K562 (cell line): ENCODE results near the gene HTR3E. TPM values are rescaled to one million over a fixed set of nuclear protein-coding genes. Genes with fewer than 3 reads are reported as not detected.

Experiments used
- ATAC-seq: fragments of 200-7000 bp; cut with Tn5 transposase; 3 replicates; pipeline ENCODE4 v1.9.1; 2020; ENCODE audit warnings: moderate library complexity
- BruUV-seq: library from RNA; stranded (reverse); fragments of 400-500 nt; replicated peaks from 2 replicates; lab custom pipeline; 2021; lab: Mats Ljungman, UMichigan
- CTCF ChIA-PET: fragments of 300-600 bp; formaldehyde crosslinking; extraction: SDS; loops from one replicate; lab custom pipeline; 2021; ENCODE audit warnings: low intra/inter-chr PET ratio; lab: Yijun Ruan, JAX
- POLR2A ChIA-PET: fragments of 300-600, 350-650 bp; sonication (Branson Sonifier 250); formaldehyde crosslinking; extraction: SDS; loops from one replicate; lab custom pipeline; 2021; ENCODE audit warnings: antibody characterized with exemption, inconsistent platforms; lab: Yijun Ruan, JAX
- DNase-seq, 4 experiments: peaks; one replicate each; pipeline versions ENCODE4 v3.0.0 to v3.0.0-alpha.2; 2011 to 2018; ENCODE audit warnings: low spot score in 3 of 4, mixed read lengths in 3 of 4; ENCODE audit errors: extremely low read depth in 1 of 4
- FAIRE-seq: peaks from 2 replicates; lab custom pipeline; 2011; peaks lifted over from hg19 to GRCh38; lab: Jason Lieb, UNC
- H2AFZ ChIP-seq: 2 replicates; pipeline ENCODE4 v1.6.0; 2011; ENCODE audit warnings: low read depth, low read length, control low read depth, inconsistent platforms
- H3K27ac ChIP-seq: fragments of 200-600 bp; 3 replicates; pipeline ENCODE4 v1.8.0; 2011; ENCODE audit warnings: low read depth, mild to moderate bottlenecking, control low read depth, inconsistent platforms, low read length, moderate library complexity, mixed read lengths; ENCODE audit errors: extremely low read depth
- H3K27me3 ChIP-seq, 2 experiments: fragments of 300-600 bp in 1 of 2; 2 replicates in 1 of 2; 3 replicates in 1 of 2; pipeline versions ENCODE4 v1.6.0 to v1.8.0; 2011; ENCODE audit warnings: inconsistent platforms in 2 of 2, low read length in 2 of 2, mild to moderate bottlenecking in 1 of 2, mixed read lengths in 1 of 2, moderate library complexity in 1 of 2; ENCODE audit not compliant: control insufficient read depth in 2 of 2, insufficient read depth in 2 of 2
- H3K36me3 ChIP-seq: fragments of 300-600 bp; 3 replicates; pipeline ENCODE4 v1.8.0; 2011; ENCODE audit warnings: mild to moderate bottlenecking, low read length, inconsistent platforms; ENCODE audit not compliant: control insufficient read depth, insufficient read depth
- H3K4me1 ChIP-seq, 2 experiments: fragments of 200-600 bp in 1 of 2; replicated peaks in 1 of 2; 2 replicates in 1 of 2; 3 replicates in 1 of 2; pipeline versions ENCODE4 v1.5.1 to v1.8.0; 2011; ENCODE audit warnings: inconsistent platforms in 2 of 2, low read length in 2 of 2, mild to moderate bottlenecking in 1 of 2, mixed read lengths in 1 of 2, moderate library complexity in 1 of 2; ENCODE audit not compliant: control insufficient read depth in 2 of 2, insufficient read depth in 2 of 2
- H3K4me2 ChIP-seq: 2 replicates; pipeline ENCODE4 v1.6.1; 2011; ENCODE audit warnings: low read length, control low read depth, inconsistent platforms, mixed read lengths; ENCODE audit not compliant: insufficient read depth
- H3K4me3 ChIP-seq: fragments of 200-600 bp; sonication (generic), shearing (Covaris generic); 2 replicates; pipeline ENCODE4 v1.5.1; 2016; ENCODE audit warnings: control low read depth, inconsistent platforms
- H3K79me2 ChIP-seq: fragments of 200-600 bp; 3 replicates; pipeline ENCODE4 v1.8.0; 2011; ENCODE audit warnings: low read length, inconsistent platforms; ENCODE audit not compliant: control insufficient read depth, insufficient read depth
- H3K9ac ChIP-seq, 2 experiments: 2 replicates each; pipeline versions ENCODE4 v1.6.0 to v1.6.1; 2011; ENCODE audit warnings: low read depth in 2 of 2, low read length in 2 of 2, control low read depth in 1 of 2, inconsistent platforms in 1 of 2, mild to moderate bottlenecking in 1 of 2, mixed read lengths in 1 of 2; ENCODE audit not compliant: insufficient read depth in 1 of 2
- H3K9me1 ChIP-seq: one replicate; pipeline ENCODE4 v1.6.0; 2011; ENCODE audit warnings: inconsistent platforms, mild to moderate bottlenecking, low read length, moderate library complexity; ENCODE audit not compliant: control insufficient read depth, insufficient read depth
- H3K9me3 ChIP-seq: replicated peaks from 2 replicates; pipeline ENCODE4 v1.5.1; 2011; ENCODE audit warnings: low read depth, low read length, inconsistent platforms; ENCODE audit not compliant: control insufficient read depth, insufficient read depth
- H4K20me1 ChIP-seq: replicated peaks from 2 replicates; pipeline ENCODE4 v1.6.1; 2011; ENCODE audit warnings: low read length, inconsistent platforms, mixed read lengths; ENCODE audit not compliant: control insufficient read depth, insufficient read depth
- CREB3 ChIP-seq: fragments of 450-650 bp; conservative IDR thresholded peaks from 2 replicates; pipeline ENCODE4 v1.6.1; 2016; ENCODE audit warnings: missing genetic modification characterization, low read depth, mild to moderate bottlenecking, missing compliant biosample characterization, moderate library complexity
- FOSL1 ChIP-seq: fragments of 200-800 bp; sonication (Bioruptor generic); conservative IDR thresholded peaks from 2 replicates; pipeline ENCODE4 v1.6.1; 2016; ENCODE audit warnings: missing genetic modification characterization, missing compliant biosample characterization
- IRF2 ChIP-seq: sonication (generic); formaldehyde crosslinking; IDR thresholded peaks from 2 replicates; pipeline ENCODE4 v1.8.1; 2022; ENCODE audit warnings: mild to moderate bottlenecking, missing genetic modification reagents
- NFRKB ChIP-seq: fragments of 450-650 bp; IDR thresholded peaks from 2 replicates; pipeline ENCODE4 v1.6.1; 2016; ENCODE audit warnings: low read depth
- RAD21 ChIP-seq, 2 experiments: fragments of 250-450 bp in 1 of 2; fragments of 450-650 bp in 1 of 2; sonication (Bioruptor Pico) in 1 of 2; formaldehyde crosslinking in 1 of 2; IDR thresholded peaks in 1 of 2; conservative IDR thresholded peaks in 1 of 2; 2 replicates each; pipeline versions ENCODE4 v1.4.0 to v1.8.0; 2020 to 2022; ENCODE audit warnings: mild to moderate bottlenecking in 2 of 2, moderate library complexity in 1 of 2
- TEAD1 ChIP-seq, 2 experiments: fragments of 450-650 bp in 1 of 2; sonication (generic) in 1 of 2; formaldehyde crosslinking; IDR thresholded peaks; 2 replicates each; pipeline versions ENCODE4 v1.4.0 to v1.8.0; 2020 to 2022; ENCODE audit warnings: mild to moderate bottlenecking in 2 of 2, missing genetic modification reagents in 1 of 2
- ZNF398 ChIP-seq: fragments of 250-450 bp; sonication (Bioruptor Pico); IDR thresholded peaks from 2 replicates; pipeline ENCODE4 v1.8.0; 2021; ENCODE audit warnings: moderate library complexity, mild to moderate bottlenecking, inconsistent platforms
- WGBS: fragments of 100-300 bp; shearing (Covaris generic); methylation state at CpG from one replicate; pipeline ENCODE4 v1.1.6; 2016; ENCODE audit warnings: low coverage, mixed read lengths; ENCODE audit not compliant: insufficient coverage; ENCODE audit errors: missing lambda C conversion rate; 5-methylcytosine and 5-hydroxymethylcytosine counted together
- in situ Hi-C: fragments of 300-500 bp; cut with MboI; formaldehyde crosslinking; loops from 4 replicates; pipeline ENCODE4 v1.15.0; 2018; ENCODE audit warnings: inconsistent platforms, mixed read lengths
- intact Hi-C: fragments of 100-400 bp; cut with micrococcal nuclease; formaldehyde crosslinking; loops from 2 replicates; pipeline ENCODE4 v1.14.2; 2022
- polyA plus RNA-seq, 8 experiments: library from polyadenylated mRNA; depleted of rRNA in 4 of 8; stranded (reverse) in 5 of 8; unstranded in 3 of 8; fragments of >200 nt; fragmentation: Nextera tagmentation in 2 of 8; fragmentation: Illumina TruSeq in 1 of 8; extraction: Ambion mirVana in 2 of 8; extraction: Trizol in 1 of 8; gene quantifications; 2 replicates each; pipeline versions ENCODE4 v1.2.1 to v1.2.3, GENCODE V29; 2011 to 2014; ENCODE audit warnings: inconsistent platforms in 1 of 8, missing spikeins in 1 of 8
- total RNA-seq, 7 experiments: library from RNA; depleted of rRNA in 6 of 7; stranded (reverse); fragments of >200 nt in 6 of 7; fragmentation: Illumina TruSeq in 2 of 7; extraction: Trizol in 2 of 7; gene quantifications; 2 replicates each; pipeline versions ENCODE4 v1.2.1 to v1.2.3, GENCODE V29; 2011 to 2021; ENCODE audit warnings: low replicate concordance in 1 of 7

HTR3E gene
- total and polyA plus RNA-seq, 9 of the 15 experiments (the other 6 are each of a cell fraction or from before 2014, with no cell fraction given) = not detected

- under 1% methylated on average over 37 of the region's 37 CpGs for WGBS
- ChIA-PET CTCF (interaction anchor here (0.7 kb wide), 1 partner anchor 106 kb away, joined by 3 read pairs; no protein-coding TSS in a partner anchor), POLR2A (interaction anchor here (0.6 to 3.9 kb wide), 8 partner anchors 9 to 238 kb away, joined by 3 to 48 read pairs (median 6); partner anchors contain the start of genes ABCC5 and DVL3)
- H3K36me3 ChIP-seq = peaks cover 25% of the 10 kb centered on the region; the same call in 2 of the 3 replicates
- H2AFZ ChIP-seq = peak overlapping the region; percentile 95
- in situ Hi-C loops (no loop called here), intact Hi-C loops (loop anchor here (2.0 to 5.0 kb wide), 3 partner anchors 21 to 113 kb away; partner anchors contain the start of genes ALG3, DVL3 and EEF1AKMT4)
- BruUV-seq = no TSS peak
- no peaks in the 10 kb centered on the region for H3K9me1 ChIP-seq
- H3K4me1 ChIP-seq = peaks cover 7 to 13% of the 10 kb centered on the region in 2 experiments; a peak in 4 of 5 replicates
- peak; percentile 82 for ATAC-seq
- H3K4me3 ChIP-seq = peak overlapping the region; percentile 97
- FAIRE-seq = peak; percentile 72
- H3K9me3 ChIP-seq = no peaks in the 10 kb centered on the region
- H3K27me3 ChIP-seq = no peaks in the 10 kb centered on the region; a peak in 1 of 5 replicates
- H4K20me1 ChIP-seq = no peaks in the 10 kb centered on the region
- peak overlapping the region; percentile 92 for H3K27ac ChIP-seq
- peak overlapping the region; percentile 100 for H3K4me2 ChIP-seq
- H3K79me2 ChIP-seq = peaks cover 54% of the 10 kb centered on the region
- peak; percentile 61 to 93 (median 70) for DNase-seq
- H3K9ac ChIP-seq = peak overlapping the region; percentile 99 to 100
- TF ChIP-seq RAD21 (CRISPR knock-in tag; conservative IDR thresholded peaks at IDR 0.05 in 1 of 2, IDR thresholded peaks at IDR 0.05 in 1 of 2) = peak in 1 of 2 experiments; percentile 14; a peak in 1 of 4 replicates
- peak; percentile 68 for TF ChIP-seq NFRKB
- TF ChIP-seq TEAD1 (CRISPR knock-in tag; IDR thresholded peaks at IDR 0.05) = peak in 1 of 2 experiments; percentile 75; a peak in 1 of 4 replicates
- 0 out of 2 replicates have a peak, but pooled peaks have one; percentile 6 for TF ChIP-seq FOSL1
- peak; percentile 40; the same call in 1 of the 2 replicates for TF ChIP-seq CREB3 (tag)
- no peak for TF ChIP-seq IRF2 (CRISPR knock-in tag)
- no peak for TF ChIP-seq ZNF398 (CRISPR knock-in tag)
These were observed 37.2 kb downstream of the HTR3E start for GRCh38 chr3:184133840-184134745.
